MM.1S (cell line): ENCODE data around the gene CDH2.

Experiments used
- DNase-seq: peaks from one replicate; pipeline ENCODE4 v3.0.0-alpha.2; 2015
- H2AFZ ChIP-seq: fragments of 300-600 bp; sonication (generic); 2 replicates; pipeline ENCODE4 v1.6.0; 2016; ENCODE audit warnings: antibody characterized with exemption, low read length
- H3F3A ChIP-seq: fragments of 300-600 bp; sonication (generic); 2 replicates; pipeline ENCODE4 v1.6.1; 2016; ENCODE audit warnings: mild to moderate bottlenecking, antibody characterized with exemption, low read length, moderate library complexity, mixed read lengths; ENCODE audit not compliant: insufficient read depth
- H3K27ac ChIP-seq: fragments of 300-600 bp; sonication (generic); 2 replicates; pipeline ENCODE4 v1.5.1; 2016; ENCODE audit warnings: mild to moderate bottlenecking, low read length
- H3K27me3 ChIP-seq: fragments of 300-600 bp; sonication (generic); replicated peaks from 2 replicates; pipeline ENCODE4 v1.6.0; 2016; ENCODE audit warnings: low read length; ENCODE audit not compliant: insufficient read depth
- H3K36me3 ChIP-seq: fragments of 300-600 bp; sonication (generic); replicated peaks from 2 replicates; pipeline ENCODE4 v1.6.1; 2016; ENCODE audit warnings: mild to moderate bottlenecking, low read length, mixed read lengths; ENCODE audit not compliant: insufficient read depth
- H3K4me1 ChIP-seq: fragments of 300-600 bp; sonication (generic); 2 replicates; pipeline ENCODE4 v1.6.1; 2016; ENCODE audit warnings: low read length, mixed read lengths
- H3K4me2 ChIP-seq: fragments of 300-600 bp; sonication (generic); 2 replicates; pipeline ENCODE4 v1.6.0; 2016; ENCODE audit warnings: low read depth, low read length
- H3K4me3 ChIP-seq: fragments of 300-600 bp; sonication (generic); 2 replicates; pipeline ENCODE4 v1.5.1; 2016; ENCODE audit warnings: low read length, mixed read lengths
- H3K79me2 ChIP-seq: fragments of 300-600 bp; sonication (generic); 2 replicates; pipeline ENCODE4 v1.6.1; 2016; ENCODE audit warnings: mixed run types, low read length, mixed read lengths
- H3K9ac ChIP-seq: fragments of 300-600 bp; sonication (generic); 2 replicates; pipeline ENCODE4 v1.6.1; 2016; ENCODE audit warnings: low read length, mixed read lengths
- H3K9me2 ChIP-seq: fragments of 300-600 bp; sonication (generic); replicated peaks from 2 replicates; pipeline ENCODE4 v1.6.1; 2016; ENCODE audit warnings: mild to moderate bottlenecking, low read length, mixed read lengths; ENCODE audit not compliant: insufficient read depth
- H3K9me3 ChIP-seq: fragments of 300-600 bp; sonication (generic); replicated peaks from 2 replicates; pipeline ENCODE4 v1.6.1; 2016; ENCODE audit warnings: mild to moderate bottlenecking, low read length, mixed read lengths; ENCODE audit not compliant: insufficient read depth
- H4K20me1 ChIP-seq: fragments of 300-600 bp; sonication (generic); 2 replicates; pipeline ENCODE4 v1.6.1; 2016; ENCODE audit warnings: mild to moderate bottlenecking, low read length, moderate library complexity, mixed read lengths; ENCODE audit not compliant: insufficient read depth
- CTCF ChIP-seq: fragments of 300-600 bp; sonication (generic); IDR thresholded peaks from 2 replicates; pipeline ENCODE4 v1.5.1; 2016; ENCODE audit warnings: antibody characterized with exemption, low read length, mixed read lengths
- EZH2 ChIP-seq: fragments of 300-600 bp; sonication (generic); optimal IDR thresholded peaks from 2 replicates; pipeline ENCODE3; 2017; ENCODE audit warnings: low read depth, mild to moderate bottlenecking, antibody characterized with exemption, low read length, mixed read lengths
- EZH2phosphoT487 ChIP-seq: fragments of 300-600 bp; sonication (generic); IDR thresholded peaks from 2 replicates; pipeline ENCODE4 v1.6.1; 2018; ENCODE audit warnings: antibody characterized with exemption, low read length

The CDH2 gene

GRCh38 chr18:28152354-28152753 is 24.6 kb downstream of the CDH2 start:
- Histone ChIP-seq H3K79me2 (no peaks in the 10 kb centered on the region), H3K27ac (no peak overlapping the region), H3K9ac (no peak overlapping the region), H3K4me2 (no peak overlapping the region), H3K36me3 (no peaks in the 10 kb centered on the region), H3K4me3 (no peak overlapping the region), H3F3A (no peaks in the 10 kb centered on the region), H3K4me1 (no peaks in the 10 kb centered on the region), H3K9me2 (no peaks in the 10 kb centered on the region), H4K20me1 (no peaks in the 10 kb centered on the region), H3K27me3 (no peaks in the 10 kb centered on the region), H3K9me3 (no peaks in the 10 kb centered on the region), H2AFZ (no peak overlapping the region)
- no peak for TF ChIP-seq CTCF
- TF ChIP-seq EZH2 = no peak
- no peak for TF ChIP-seq EZH2phosphoT487
- no peak for DNase-seq

GRCh38 chr18:28151434-28151833 is 25.5 kb downstream of the CDH2 start:
- Histone ChIP-seq H3F3A (no peaks in the 10 kb centered on the region), H3K9me3 (no peaks in the 10 kb centered on the region), H3K4me1 (no peaks in the 10 kb centered on the region), H4K20me1 (no peaks in the 10 kb centered on the region), H2AFZ (no peak overlapping the region), H3K27me3 (no peaks in the 10 kb centered on the region), H3K36me3 (no peaks in the 10 kb centered on the region), H3K4me2 (no peak overlapping the region), H3K79me2 (no peaks in the 10 kb centered on the region), H3K4me3 (no peak overlapping the region), H3K9me2 (no peaks in the 10 kb centered on the region), H3K9ac (no peak overlapping the region), H3K27ac (no peak overlapping the region)
- TF ChIP-seq EZH2phosphoT487 = no peak
- TF ChIP-seq EZH2 = no peak
- TF ChIP-seq CTCF = no peak
- no peak for DNase-seq

GRCh38 chr18:28150925-28151324 is 26.0 kb downstream of the CDH2 start:
- Histone ChIP-seq H3K4me2 (no peak overlapping the region), H3K9me3 (no peaks in the 10 kb centered on the region), H2AFZ (no peak overlapping the region), H3K27ac (no peak overlapping the region), H3K9ac (no peak overlapping the region), H3K27me3 (no peaks in the 10 kb centered on the region), H3K9me2 (no peaks in the 10 kb centered on the region), H3K36me3 (no peaks in the 10 kb centered on the region), H3K4me1 (no peaks in the 10 kb centered on the region), H3K4me3 (no peak overlapping the region), H3F3A (no peaks in the 10 kb centered on the region), H4K20me1 (no peaks in the 10 kb centered on the region), H3K79me2 (no peaks in the 10 kb centered on the region)
- DNase-seq = no peak
- TF ChIP-seq EZH2 = no peak
- no peak for TF ChIP-seq CTCF
- TF ChIP-seq EZH2phosphoT487 = no peak
